Retinal pigment epithelial cell (primary cell): ENCODE measurements around the gene SH3TC2.
A peak's percentile ranks its signal among the peaks of the same experiment; 100 is the strongest.

ENCODE experiments used
- DNase-seq: peaks from one replicate; pipeline ENCODE4 v3.0.0-alpha.2; 2010; ENCODE audit warnings: low read depth
- H3K4me3 ChIP-seq: 2 replicates; pipeline ENCODE4 v1.5.1; 2011; ENCODE audit warnings: mild to moderate bottlenecking, low read length, control low read depth, moderate library complexity
- TF ChIP-seq, protein P1 (sequence below): conservative IDR thresholded peaks from 2 replicates; pipeline ENCODE4 v1.5.1; 2011; ENCODE audit warnings: low read depth, low read length, control low read depth, inconsistent platforms

SH3TC2 gene

DNA sequence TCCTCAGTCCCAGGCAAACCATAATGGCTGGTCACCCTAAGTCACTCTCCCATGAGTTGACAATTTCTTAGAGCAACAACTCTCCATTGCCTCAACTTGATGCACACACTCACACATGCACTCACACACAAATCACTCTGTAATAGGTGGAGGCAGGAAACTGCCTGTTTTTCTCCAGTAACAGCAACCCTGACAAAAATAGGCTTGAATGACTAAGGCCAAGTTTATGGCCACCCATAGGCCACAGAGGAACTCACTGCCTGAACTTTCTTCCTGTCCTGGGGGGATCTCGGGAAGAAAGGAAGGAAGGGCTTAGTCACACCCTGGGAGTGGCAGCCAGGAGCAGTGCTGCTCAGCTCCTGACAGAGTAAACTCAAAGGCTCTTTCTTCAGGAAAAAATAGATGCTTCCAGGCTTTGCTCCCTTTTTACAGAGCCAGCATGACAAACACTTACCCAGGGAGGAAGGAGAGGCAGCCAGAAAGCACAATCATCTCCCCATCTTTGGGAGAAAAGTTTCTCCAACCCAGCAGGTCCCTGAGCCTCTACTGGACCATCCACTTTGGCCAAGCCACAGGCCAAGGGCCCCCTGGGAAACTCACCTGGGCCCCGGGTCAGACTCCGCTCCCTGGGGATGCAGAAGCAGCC lies 368 bp downstream of the SH3TC2 start:
- H3K4me3 ChIP-seq, result no peak overlapping the region
- no peak for DNase-seq
- TF ChIP-seq, protein P1, sequence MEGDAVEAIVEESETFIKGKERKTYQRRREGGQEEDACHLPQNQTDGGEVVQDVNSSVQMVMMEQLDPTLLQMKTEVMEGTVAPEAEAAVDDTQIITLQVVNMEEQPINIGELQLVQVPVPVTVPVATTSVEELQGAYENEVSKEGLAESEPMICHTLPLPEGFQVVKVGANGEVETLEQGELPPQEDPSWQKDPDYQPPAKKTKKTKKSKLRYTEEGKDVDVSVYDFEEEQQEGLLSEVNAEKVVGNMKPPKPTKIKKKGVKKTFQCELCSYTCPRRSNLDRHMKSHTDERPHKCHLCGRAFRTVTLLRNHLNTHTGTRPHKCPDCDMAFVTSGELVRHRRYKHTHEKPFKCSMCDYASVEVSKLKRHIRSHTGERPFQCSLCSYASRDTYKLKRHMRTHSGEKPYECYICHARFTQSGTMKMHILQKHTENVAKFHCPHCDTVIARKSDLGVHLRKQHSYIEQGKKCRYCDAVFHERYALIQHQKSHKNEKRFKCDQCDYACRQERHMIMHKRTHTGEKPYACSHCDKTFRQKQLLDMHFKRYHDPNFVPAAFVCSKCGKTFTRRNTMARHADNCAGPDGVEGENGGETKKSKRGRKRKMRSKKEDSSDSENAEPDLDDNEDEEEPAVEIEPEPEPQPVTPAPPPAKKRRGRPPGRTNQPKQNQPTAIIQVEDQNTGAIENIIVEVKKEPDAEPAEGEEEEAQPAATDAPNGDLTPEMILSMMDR, result no peak

DNA sequence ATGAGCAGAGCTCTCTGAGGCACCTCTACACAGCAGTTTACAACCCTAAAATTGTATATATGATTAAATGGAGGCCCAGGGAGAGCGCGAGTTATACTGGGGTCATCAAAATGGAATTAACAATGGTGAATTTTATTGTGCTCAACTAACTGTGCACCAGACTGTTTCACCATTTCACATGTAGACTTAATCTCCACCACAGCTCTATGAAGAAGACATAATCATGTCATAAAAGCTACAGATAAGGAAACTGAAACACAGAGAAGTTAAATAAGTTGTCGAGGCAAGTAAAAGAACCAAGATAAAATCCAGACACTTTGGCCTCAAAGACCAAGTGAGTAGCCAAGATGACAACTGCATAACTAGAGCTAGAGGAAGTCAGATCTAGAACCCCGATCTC lies 1.5 kb downstream of the SH3TC2 start:
- no peak overlapping the region for H3K4me3 ChIP-seq
- no peak for DNase-seq
- TF ChIP-seq, protein P1, result no peak

DNA sequence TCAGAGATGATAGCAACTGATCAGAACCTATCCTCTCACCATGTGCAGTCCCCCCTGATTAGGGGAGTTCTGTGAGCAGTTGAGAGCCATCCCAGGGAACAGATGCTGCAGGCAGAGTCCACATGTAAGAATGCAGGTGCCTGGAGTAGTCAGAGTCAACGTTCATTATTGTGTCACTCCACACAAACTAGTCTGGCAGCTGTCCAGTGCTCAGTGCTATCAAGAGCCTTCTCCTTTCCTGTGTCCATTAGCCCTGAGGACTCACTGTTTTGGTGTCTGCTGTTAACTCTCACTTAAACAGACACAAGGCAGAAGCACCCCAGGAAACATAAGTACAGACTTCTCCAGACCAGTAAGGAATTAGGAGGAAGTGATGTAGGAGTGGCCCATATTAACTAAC lies 2.5 kb downstream of the SH3TC2 start:
- TF ChIP-seq, protein P1, result no peak
- H3K4me3 ChIP-seq, result no peak overlapping the region
- DNase-seq, result no peak

DNA sequence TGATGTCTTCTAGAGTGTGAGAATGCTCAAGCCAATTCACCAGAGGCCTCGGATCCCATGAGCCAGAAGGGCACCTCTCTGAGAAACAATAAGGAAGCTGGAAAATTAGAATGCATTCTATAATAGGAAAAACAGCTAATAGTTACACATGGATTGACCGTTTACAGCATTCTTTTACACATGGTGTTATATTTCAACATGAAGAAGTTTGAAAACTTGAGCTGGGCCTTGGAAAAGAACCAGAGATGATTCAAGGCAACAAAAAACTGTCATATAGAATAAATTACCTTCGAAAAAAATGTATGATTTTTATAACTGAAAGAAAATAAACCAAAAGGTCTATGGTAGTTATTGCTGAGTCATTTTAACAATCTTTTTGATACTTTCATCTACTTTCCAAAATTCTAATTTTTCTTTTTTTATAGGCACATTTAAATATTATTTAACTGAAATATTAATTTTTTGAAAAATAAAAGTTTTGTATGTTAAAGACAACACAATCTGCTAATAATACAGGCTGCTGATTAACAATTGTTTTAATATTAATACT lies 6.2 kb downstream of the SH3TC2 start:
- no peak for DNase-seq
- TF ChIP-seq, protein P1, result no peak
- no peak overlapping the region for H3K4me3 ChIP-seq

DNA sequence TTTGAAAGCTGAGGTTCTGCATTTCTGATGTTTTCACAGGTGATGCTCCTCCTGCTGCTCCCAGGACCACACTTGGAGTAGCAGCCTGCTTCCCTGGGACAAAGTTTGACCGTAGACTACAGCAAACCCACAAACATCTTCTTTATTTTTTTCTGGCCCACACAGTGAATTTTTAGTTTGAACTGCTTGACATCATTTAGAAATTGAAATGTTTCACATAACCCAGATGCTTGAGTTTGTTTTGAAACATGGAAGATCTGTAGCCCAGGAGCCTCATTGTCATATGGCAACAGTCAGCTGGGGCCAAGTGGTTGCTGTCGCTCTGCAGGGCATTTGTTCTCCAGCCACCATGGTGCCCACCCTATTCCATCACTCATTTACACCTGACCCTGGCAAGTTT lies 8.4 kb downstream of the SH3TC2 start:
- DNase-seq, result no peak
- TF ChIP-seq, protein P1, result no peak
- H3K4me3 ChIP-seq, result no peak overlapping the region

DNA sequence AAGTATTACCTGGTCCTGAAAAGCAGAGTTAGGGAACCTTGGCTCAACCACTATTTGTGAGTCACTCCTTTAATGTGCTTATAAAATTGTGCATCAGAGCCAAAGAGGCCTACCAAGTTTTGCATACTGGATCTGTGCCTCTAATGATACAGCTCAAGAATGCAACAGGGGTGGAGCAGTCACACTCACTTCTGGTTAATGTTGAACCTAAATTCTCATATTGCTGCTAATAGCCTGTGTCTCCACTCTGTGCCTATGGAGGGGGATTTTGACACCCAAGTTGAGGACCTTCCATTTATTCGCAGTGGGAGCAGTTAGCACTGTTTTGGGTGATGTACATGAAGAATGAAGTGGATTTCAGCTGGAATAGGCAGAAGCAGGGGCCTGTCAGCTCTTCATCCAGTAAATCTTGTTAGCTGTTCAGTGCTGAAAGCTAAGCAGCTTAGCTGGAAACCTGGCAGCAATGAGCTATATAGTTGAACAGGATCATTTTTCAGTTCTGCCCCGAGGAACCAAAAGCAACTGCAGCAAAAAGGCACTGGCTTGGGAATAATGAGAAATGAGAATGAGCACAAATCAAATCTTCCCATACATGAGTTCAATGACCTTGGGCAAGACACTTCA lies 9.7 kb downstream of the SH3TC2 start:
- TF ChIP-seq, protein P1, result no peak
- no peak overlapping the region for H3K4me3 ChIP-seq
- peak; percentile 87 for DNase-seq

DNA sequence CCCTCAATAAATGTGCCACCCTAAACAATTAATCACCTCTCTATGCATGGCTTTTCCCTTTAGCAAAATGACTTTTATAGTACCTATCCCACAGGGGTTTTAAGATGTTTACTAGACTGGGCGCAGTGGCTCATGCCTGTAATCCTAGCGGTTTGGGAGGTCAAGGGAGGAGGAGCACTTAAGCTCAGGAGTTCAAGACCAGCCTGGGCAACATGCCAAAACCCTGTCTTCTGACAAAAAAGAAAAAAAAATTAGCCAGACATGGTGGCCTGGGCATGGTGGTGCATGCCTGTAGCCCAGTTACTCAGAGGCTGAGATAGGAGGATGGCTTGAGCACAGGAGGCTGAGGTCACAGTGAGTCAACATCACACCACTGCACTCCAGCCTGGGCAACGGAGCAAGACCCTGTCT lies 13.5 kb downstream of the SH3TC2 start:
- no peak overlapping the region for H3K4me3 ChIP-seq
- DNase-seq, result peak; percentile 66
- TF ChIP-seq, protein P1, result no peak
